Lung (tissue), 12 donors: ENCODE data around the gene ING5. TPM values are rescaled to one million over a fixed set of nuclear protein-coding genes. Genes with fewer than 3 reads are reported as not detected.

ENCODE experiments used
- ATAC-seq: fragments of 200-7000 bp; cut with Tn5 transposase; one replicate; pipeline ENCODE4 v1.9.1; 2020; ENCODE audit warnings: moderate number of reproducible peaks; ENCODE audit not compliant: insufficient read depth, low FRiP score
- DNase-seq, 3 donors: peaks; one replicate each; pipeline ENCODE4 v3.0.0-alpha.2; 2013 to 2017
- H3K27ac ChIP-seq, 2 donors: one replicate each; pipeline ENCODE4 v1.5.1; 2013; ENCODE audit warnings: mild to moderate bottlenecking in 2 of 2, moderate library complexity in 2 of 2, control low read depth in 1 of 2, inconsistent platforms in 1 of 2, low read depth in 1 of 2, low read length in 1 of 2
- H3K27me3 ChIP-seq, 3 donors: one replicate each; pipeline ENCODE4 v1.5.1; 2013; ENCODE audit warnings: low read length in 2 of 3; ENCODE audit not compliant: control insufficient read depth in 3 of 3, insufficient read depth in 3 of 3
- H3K36me3 ChIP-seq, 4 donors: one replicate each; pipeline ENCODE4 v1.5.1; 2013; ENCODE audit warnings: low read length in 4 of 4, mild to moderate bottlenecking in 1 of 4, moderate library complexity in 1 of 4; ENCODE audit not compliant: control insufficient read depth in 4 of 4, insufficient read depth in 4 of 4
- H3K4me1 ChIP-seq, 5 donors: one replicate each; pipeline ENCODE4 v1.5.1; 2013; ENCODE audit warnings: low read length in 5 of 5, mild to moderate bottlenecking in 2 of 5, moderate library complexity in 1 of 5; ENCODE audit not compliant: control insufficient read depth in 5 of 5, insufficient read depth in 5 of 5
- H3K4me3 ChIP-seq: one replicate; pipeline ENCODE4 v1.5.1; 2013; ENCODE audit warnings: mild to moderate bottlenecking, control low read depth, moderate library complexity
- H3K9ac ChIP-seq, 2 donors: one replicate each; pipeline ENCODE4 v1.5.1; 2013; ENCODE audit warnings: low read length in 2 of 2, control low read depth in 1 of 2; ENCODE audit not compliant: insufficient read depth in 1 of 2
- H3K9me3 ChIP-seq, 4 donors: one replicate each; pipeline ENCODE4 v1.5.1; 2013; ENCODE audit warnings: low read length in 3 of 4, mild to moderate bottlenecking in 1 of 4, moderate library complexity in 1 of 4; ENCODE audit not compliant: control insufficient read depth in 4 of 4, insufficient read depth in 3 of 4
- WGBS, 2 donors: extraction: QIAGEN DNeasy Blood & Tissue Kit; methylation state at CpG; one replicate each; pipeline ENCODE4 v1.1.7; 2013; 5-methylcytosine and 5-hydroxymethylcytosine counted together
- polyA plus RNA-seq, 2 donors: library from polyadenylated mRNA; stranded (reverse); fragments of 200-250 nt; gene quantifications; one replicate each; pipeline ENCODE4 v1.2.1, GENCODE V29; 2013
- total RNA-seq, 2 donors: library from RNA; depleted of rRNA in 1 of 2; stranded (reverse); fragments of >200 nt in 1 of 2; gene quantifications; one replicate each; pipeline ENCODE4 v1.2.1, GENCODE V29; 2014 to 2021
- TF ChIP-seq, protein P1 (sequence below): IDR thresholded peaks from 2 replicates; pipeline ENCODE4 v1.5.1; 2012; ENCODE audit warnings: mild to moderate bottlenecking; ENCODE audit errors: control extremely low read depth, extremely low read depth
- donor health status: control.
- donor health status: control.
- donor health status: Bipolar disorder and iron deficiency.
- donor health status: healthy.
- donor health status: DM: yes; HTN: yes; CAD: no.

Gene ING5
- total and polyA plus RNA-seq, 4 donors: 19.2 to 46.8 (median 31.1) TPM

DNA sequence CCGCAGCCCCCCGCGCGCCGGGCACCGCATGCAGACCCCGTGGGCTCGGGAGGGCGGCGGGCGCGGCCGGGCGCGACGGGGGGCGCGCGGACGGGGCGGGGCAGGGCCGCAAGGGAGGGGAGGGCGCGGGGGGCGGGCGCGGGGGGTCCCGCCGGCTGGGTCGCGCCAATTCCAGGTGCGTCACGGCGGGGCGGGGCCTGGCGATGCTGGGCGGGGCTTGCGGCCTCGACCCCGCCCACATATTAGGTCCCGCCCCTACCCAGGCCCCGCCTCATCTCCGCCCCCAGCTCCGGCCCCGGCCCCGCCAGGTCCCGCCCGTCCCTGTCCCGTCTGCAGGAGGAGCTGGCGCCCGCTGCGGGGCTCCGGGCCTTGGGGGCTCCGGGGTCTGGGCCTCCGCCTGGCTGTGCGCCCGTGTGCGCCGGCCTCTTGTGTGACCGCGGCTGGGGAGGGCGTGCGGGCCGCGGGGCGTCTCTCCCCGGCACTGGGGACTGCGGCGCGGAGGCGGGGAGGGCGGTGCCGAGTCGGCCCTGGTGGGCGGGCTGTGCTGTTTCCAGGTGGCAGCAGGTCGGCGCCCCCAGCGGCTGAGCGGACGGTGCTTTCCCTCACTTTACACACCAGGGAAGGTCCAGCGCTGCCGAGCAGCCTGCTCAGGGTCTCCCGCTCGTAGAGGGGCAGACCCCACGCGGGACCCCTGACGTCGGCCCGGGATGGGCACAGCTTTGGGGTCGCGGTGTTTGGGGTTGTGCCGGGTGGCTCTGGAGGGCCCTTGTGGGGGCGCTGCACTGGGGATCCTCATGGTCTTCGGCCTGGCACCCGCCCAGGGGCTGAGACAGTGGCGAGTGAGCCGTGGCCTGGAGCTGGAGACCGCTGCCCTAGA, 554 bp downstream of the ING5 start:
- H3K27me3 ChIP-seq: no peaks in the 10 kb centered on the region
- peaks cover 0 to 10% (median 0%) of the 10 kb centered on the region in 5 donors for H3K4me1 ChIP-seq
- peak overlapping the region; percentile 59 for H3K4me3 ChIP-seq
- peak overlapping the region; percentile 92 to 98 for H3K27ac ChIP-seq
- peaks cover 0 to 13% (median 11%) of the 10 kb centered on the region in 4 donors for H3K36me3 ChIP-seq
- ATAC-seq (peak; percentile 88), DNase-seq (peak; percentile 88 to 91 (median 88))
- TF ChIP-seq, protein P1, sequence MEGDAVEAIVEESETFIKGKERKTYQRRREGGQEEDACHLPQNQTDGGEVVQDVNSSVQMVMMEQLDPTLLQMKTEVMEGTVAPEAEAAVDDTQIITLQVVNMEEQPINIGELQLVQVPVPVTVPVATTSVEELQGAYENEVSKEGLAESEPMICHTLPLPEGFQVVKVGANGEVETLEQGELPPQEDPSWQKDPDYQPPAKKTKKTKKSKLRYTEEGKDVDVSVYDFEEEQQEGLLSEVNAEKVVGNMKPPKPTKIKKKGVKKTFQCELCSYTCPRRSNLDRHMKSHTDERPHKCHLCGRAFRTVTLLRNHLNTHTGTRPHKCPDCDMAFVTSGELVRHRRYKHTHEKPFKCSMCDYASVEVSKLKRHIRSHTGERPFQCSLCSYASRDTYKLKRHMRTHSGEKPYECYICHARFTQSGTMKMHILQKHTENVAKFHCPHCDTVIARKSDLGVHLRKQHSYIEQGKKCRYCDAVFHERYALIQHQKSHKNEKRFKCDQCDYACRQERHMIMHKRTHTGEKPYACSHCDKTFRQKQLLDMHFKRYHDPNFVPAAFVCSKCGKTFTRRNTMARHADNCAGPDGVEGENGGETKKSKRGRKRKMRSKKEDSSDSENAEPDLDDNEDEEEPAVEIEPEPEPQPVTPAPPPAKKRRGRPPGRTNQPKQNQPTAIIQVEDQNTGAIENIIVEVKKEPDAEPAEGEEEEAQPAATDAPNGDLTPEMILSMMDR: peak; percentile 5
- 1 to 3% methylated on average over 53 to 93 of the region's 98 CpGs for WGBS, 2 donors
- peaks cover 0 to 4% (median under 1%) of the 10 kb centered on the region in 4 donors for H3K9me3 ChIP-seq
- H3K9ac ChIP-seq: peak overlapping the region in 1 of 2 donors; percentile 9

DNA sequence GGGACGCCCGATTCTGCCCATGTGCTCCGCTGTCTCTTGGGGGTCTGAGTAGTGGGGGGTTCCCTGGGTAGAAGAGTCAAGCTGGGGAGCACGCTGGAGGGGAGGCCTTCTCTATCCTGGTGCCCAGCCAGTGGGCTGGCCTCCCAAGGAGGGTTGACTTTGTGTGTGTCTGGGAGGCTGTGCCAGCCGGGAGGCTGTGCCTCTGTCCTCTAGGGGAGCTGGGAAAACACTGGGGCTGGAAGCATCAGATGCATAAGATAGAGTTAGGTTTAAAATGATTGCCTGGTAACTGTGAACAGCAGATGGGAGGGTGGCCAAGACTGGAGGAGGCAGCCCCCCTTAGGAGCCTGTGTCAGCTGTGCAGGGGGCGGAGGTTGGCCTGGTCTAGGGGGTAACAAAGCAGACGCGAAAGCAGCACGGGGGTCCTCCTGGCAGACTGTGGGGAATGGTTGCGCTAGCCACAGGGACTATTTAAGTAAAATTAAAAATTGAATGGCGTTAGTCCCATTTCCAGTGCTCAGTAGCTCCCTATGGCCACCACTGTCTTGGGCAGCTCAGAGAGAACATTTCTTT, 1.3 kb downstream of the ING5 start:
- H3K27ac ChIP-seq: no peak overlapping the region
- H3K4me3 ChIP-seq: peak overlapping the region; percentile 59
- no peaks in the 10 kb centered on the region for H3K27me3 ChIP-seq
- DNase-seq (peak; percentile 32 to 45 (median 35)), ATAC-seq (no peak)
- 50% methylated on average over 11 of the region's 11 CpGs for WGBS, 2 donors
- H3K9me3 ChIP-seq: peaks cover 0 to 4% (median under 1%) of the 10 kb centered on the region in 4 donors
- H3K36me3 ChIP-seq: peaks cover 0 to 18% (median 14%) of the 10 kb centered on the region in 4 donors
- H3K4me1 ChIP-seq: peaks cover 0 to 10% (median 0%) of the 10 kb centered on the region in 5 donors
- TF ChIP-seq, protein P1: no peak
- H3K9ac ChIP-seq: peak overlapping the region in 1 of 2 donors; percentile 9

DNA sequence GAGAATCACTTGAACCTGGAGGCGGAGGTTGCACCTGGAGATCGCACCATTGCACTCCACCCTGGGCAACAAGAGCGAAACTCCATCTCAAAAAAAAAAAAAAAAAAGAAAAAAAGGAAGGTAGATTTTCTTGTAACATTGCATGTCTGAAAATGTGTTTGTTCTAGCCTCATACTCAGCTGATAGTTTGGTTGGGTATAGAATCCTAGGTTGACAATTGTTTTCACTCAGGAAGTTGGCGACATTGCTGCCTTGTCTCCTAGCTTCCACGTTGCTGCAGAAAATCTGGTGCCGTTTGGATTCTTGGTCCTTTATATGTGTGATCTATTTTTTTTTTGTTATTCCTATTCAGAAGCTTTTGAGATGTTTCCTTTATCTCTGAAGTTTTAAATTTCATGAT, 4.7 kb downstream of the ING5 start:
- peaks cover 0 to 4% (median under 1%) of the 10 kb centered on the region in 4 donors for H3K9me3 ChIP-seq
- H3K9ac ChIP-seq: no peak overlapping the region
- H3K4me1 ChIP-seq: peaks cover 0 to 10% (median 0%) of the 10 kb centered on the region in 5 donors
- WGBS, 2 donors: 97% methylated on average over 6 of the region's 6 CpGs
- TF ChIP-seq, protein P1: no peak
- no peaks in the 10 kb centered on the region for H3K27me3 ChIP-seq
- peaks cover 9 to 34% (median 31%) of the 10 kb centered on the region in 4 donors for H3K36me3 ChIP-seq
- no peak overlapping the region for H3K27ac ChIP-seq
- no peak for DNase-seq
- no peak for ATAC-seq
- H3K4me3 ChIP-seq: no peak overlapping the region
